SK-N-DZ (cell line): ENCODE measurements around the gene JPT1.
"Not testable (repeated sequence)": the region's sequence is repeated elsewhere in the genome, so short reads cannot be mapped to it uniquely, and the experiment has no call there.

Source experiments
- DNase-seq: peaks from one replicate; pipeline ENCODE4 v3.0.0-alpha.2; 2015; ENCODE audit warnings: low spot score

JPT1 gene

GRCh38 chr17:75158480-75158879 is 4.2 kb upstream of the JPT1 start:
- not testable (repeated sequence) for DNase-seq

- DNase-seq: no peak
These were observed 884 bp upstream of the JPT1 start for GRCh38 chr17:75155191-75155601.

GRCh38 chr17:75153780-75154194 is 525 bp downstream of the JPT1 start:
- DNase-seq: peak; percentile 44

GRCh38 chr17:75152922-75153779 is 1.2 kb downstream of the JPT1 start:
- DNase-seq: peak; percentile 52

- DNase-seq: no peak
These were observed 1.8 kb downstream of the JPT1 start for GRCh38 chr17:75152523-75152921.

DNA sequence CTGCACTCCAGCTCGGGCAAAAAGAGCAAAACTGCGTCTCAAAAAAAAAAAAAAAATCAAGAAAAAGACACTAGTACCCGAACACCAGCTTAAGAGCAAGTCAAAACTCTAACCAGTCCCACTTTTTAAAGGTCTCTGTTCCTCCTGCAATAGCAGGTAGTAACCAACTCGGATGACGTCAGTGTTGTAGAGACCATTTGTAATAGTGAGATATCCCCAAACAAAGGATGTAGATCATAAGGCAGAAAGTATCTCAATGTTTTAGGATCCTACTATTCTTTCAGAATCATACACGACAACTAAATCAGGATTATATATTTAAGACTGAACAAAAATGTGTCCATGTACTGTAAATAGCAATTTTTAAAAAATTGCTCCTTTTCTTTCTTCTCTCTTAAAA is 2.4 kb downstream of the JPT1 start:
- no peak for DNase-seq

- DNase-seq: no peak
These were observed 6.3 kb downstream of the JPT1 start for GRCh38 chr17:75147878-75148546.

DNA sequence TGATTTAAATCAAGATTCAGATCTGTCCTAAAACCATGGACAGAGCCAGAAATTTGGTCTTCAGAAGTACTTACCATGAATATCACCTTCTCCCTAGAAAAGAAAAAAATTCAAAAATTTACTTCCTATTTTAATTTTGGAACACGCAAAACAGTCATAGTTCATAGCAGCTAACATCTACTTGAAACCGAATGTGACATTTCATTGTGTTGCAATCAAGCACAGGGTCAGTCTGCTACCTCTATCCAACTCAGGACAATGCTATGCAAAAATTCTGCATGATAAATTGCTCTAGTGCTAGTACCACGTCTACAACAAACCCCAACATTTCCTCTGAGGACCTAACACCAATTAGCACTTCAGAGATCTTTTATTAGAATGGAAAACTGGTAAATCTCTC is 7.7 kb downstream of the JPT1 start:
- no peak for DNase-seq

DNA sequence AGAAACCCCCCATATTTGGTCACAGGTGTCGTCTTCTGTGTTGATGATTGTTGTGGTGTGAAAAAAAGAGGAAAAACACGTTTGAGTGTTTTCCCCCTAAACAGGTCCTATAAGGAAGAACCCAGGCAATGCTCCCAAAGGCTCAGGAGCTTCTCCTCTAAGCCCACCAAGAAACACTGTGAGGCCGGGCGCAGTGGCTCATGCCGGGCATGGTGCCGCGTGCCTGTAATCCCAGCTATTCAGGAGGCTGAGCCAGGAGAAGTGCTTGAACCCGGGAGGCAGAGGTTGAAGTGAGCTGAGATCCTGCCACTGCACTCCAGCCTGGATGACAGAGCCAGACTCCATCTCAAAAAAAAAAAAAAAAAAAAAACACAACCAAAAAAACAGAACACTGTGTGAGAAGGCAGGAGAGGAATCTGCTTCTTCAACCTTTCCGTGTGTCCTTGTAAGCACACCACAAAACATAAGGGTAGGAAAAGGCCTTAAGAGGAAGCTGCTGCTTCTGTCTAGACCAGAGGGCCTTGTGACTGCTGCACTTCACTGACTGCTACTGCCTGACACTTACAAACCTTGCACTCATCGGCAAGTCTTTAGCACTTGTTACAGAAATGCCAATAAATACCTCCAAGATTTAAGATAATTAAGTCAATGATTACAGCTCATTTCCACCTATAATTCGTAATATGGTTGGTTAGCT is 9.3 kb downstream of the JPT1 start:
- DNase-seq: no peak

DNA sequence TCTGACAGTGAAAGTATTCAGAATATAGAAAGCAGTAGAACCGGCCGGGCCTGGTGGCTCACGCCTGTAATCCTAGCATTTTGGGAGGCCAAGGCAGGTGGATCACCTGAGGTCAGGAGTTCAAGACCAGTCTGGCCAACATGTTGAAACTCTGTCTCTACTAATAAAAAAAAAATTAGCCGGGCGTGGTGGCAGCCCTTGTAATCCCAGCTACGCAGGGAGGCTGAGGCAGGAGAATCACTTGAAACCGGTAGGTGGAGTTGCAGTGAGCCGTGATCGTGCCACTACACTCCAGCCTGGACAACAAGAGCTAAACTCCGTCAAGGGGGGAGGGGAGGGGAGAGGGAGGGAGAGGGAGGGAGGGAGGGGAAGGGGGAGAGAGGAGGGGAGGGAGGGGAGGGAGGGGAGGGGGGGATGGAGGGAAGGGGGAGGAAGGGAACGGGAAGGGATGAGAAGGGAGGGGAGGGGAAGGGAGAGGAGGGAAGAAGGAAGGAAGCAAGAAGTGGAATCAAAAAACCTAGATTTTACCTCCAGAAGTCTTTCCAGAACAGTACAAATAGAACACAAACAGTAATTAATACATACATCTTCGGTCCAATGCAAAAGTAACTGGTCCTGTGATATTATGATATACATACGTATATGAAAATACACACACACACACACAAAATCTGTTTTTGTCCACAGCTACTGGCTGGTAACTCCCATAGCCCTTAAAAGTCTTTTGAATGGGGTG is 11.9 kb downstream of the JPT1 start:
- no peak for DNase-seq

- DNase-seq: no peak
These were observed 15.8 kb downstream of the JPT1 start for GRCh38 chr17:75138519-75138918.

- DNase-seq: not testable (repeated sequence)
These were observed 16.6 kb downstream of the JPT1 start for GRCh38 chr17:75137762-75138161.

- no peak for DNase-seq
These were observed 18.4 kb downstream of the JPT1 start for GRCh38 chr17:75135946-75136345.

DNA sequence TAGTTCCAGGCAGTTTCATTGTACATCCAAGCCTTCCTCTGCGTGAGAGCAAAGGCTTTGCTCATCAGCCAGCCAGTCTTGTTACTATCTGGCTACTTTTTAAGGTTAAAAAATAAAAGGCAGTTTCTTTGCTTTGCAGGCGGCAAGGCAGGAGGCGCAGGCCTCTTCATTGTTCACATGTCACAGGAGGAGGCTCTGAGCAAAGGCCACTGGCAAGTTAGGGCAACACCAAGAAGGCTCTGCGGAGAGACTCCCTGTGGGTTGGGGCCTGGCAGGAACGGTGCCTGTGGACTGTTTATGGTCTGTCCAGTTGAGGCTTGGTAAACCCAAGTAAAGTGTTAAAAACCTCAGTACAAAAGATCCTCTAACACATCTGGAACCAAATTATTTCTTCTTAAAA is 18.9 kb downstream of the JPT1 start:
- no peak for DNase-seq

DNA sequence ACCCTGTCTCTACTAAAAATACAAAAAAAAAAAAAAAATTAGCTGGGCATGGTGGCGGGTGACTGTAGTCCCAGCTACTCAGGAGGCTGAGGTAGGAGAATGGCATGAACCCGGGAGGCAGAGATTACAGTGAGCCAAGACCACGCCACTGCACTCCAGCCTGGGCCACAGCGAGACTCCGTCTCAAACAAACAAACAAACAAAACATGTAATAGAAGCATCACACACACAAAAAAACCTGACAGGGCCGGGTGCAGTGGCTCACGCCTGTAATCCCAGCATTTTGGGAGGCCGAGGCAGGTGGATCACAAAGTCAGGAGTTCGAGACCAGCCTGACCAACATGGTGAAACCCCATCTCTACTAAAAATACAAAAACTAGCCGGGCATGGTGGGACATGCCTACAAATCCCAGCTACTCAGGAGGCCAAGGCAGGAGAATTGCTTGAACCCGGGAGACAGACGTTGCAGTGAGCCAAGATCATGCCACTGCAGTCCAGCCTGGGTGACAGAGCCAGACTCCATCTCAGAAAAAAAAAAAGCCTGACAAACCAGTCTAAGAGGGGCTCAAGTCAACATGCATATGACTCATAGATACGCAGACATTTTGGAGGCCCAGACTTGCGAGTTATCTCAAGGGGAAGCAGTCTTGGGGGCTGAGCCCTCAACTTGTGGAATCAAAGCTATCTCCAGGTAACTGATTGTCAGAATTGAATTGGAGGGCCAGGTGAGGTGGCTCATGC is 20.5 kb downstream of the JPT1 start:
- not testable (repeated sequence) for DNase-seq

DNA sequence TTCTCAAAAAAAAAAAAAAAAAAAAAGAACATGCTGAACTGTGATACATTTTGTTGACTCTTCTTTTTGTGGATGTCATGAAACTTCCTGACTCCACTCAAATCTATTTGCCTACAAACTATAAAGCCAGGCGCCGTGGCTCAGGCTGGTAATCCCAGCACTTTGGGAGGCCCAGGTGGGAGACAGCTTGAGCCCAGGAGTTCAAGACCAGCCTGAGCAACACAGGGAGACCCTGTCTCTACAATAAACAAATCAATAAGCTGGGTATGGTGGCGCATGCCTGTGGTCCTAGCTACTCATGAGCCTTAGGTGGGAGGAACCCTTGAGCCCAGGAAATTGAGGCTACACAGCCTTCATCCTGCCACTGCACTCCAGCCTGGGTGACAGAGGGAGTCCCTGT is 21.3 kb downstream of the JPT1 start:
- no peak for DNase-seq

- DNase-seq: not testable (repeated sequence)
These were observed 22.0 kb downstream of the JPT1 start for GRCh38 chr17:75132018-75133000.

DNA sequence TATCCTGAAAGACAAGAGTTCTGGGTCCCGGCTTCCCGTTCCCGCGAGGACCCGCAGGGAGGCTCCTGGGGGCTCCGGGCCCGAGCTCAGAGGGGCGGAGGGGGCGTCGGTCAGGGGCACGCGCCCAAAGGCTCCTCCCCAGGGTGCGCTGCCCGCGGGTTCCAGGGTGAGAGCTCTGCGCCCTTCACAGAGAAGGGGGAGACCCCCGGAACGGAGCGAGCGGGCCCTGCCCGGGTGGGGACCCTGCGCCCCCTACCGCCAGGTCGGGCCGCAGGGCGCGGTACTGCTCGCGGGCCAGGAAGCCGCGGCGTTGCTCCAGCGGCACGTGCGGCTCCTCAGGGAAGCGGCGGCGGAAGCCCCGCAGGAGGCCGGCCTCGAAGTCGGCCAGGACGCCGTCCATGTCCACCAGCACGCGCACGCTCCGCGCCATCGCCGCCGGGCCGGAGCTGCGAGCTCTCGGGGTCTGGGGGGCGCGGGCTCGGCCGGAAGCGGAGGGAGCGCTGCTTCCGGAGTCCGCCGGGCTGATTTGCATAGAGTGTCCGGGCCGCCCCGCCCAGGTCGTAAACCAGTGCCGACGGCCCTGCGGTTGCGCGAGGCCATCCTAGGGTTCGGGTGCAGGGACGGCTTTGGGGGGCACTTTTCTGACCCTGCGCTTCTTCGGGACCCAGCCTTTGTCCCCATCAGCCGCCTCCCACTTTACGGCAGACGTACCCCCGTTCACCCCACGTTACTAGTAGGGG is 22.9 kb downstream of the JPT1 start, which contains the start of gene NT5C:
Gene NT5C (minus strand): TSS at position 465 of the 740 bp plus-strand sequence. CDS start 35 bp downstream, at position 430.
- DNase-seq: peak; percentile 88
